C4-2B (cell line): Measurements from ENCODE around the gene ERGIC1.

Experiments
- ZFX ChIP-seq: fragments of 450-650 bp; IDR thresholded peaks from 2 replicates; pipeline ENCODE4 v1.6.1; 2017
- TF ChIP-seq, protein P1 (sequence below): fragments of 450-650 bp; conservative IDR thresholded peaks from 2 replicates; pipeline ENCODE4 v1.5.1; 2017; ENCODE audit warnings: mild to moderate bottlenecking

- TF ChIP-seq, protein P1, sequence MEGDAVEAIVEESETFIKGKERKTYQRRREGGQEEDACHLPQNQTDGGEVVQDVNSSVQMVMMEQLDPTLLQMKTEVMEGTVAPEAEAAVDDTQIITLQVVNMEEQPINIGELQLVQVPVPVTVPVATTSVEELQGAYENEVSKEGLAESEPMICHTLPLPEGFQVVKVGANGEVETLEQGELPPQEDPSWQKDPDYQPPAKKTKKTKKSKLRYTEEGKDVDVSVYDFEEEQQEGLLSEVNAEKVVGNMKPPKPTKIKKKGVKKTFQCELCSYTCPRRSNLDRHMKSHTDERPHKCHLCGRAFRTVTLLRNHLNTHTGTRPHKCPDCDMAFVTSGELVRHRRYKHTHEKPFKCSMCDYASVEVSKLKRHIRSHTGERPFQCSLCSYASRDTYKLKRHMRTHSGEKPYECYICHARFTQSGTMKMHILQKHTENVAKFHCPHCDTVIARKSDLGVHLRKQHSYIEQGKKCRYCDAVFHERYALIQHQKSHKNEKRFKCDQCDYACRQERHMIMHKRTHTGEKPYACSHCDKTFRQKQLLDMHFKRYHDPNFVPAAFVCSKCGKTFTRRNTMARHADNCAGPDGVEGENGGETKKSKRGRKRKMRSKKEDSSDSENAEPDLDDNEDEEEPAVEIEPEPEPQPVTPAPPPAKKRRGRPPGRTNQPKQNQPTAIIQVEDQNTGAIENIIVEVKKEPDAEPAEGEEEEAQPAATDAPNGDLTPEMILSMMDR = no peak
- TF ChIP-seq ZFX = no peak
These were observed 73.6 kb downstream of the ERGIC1 start for GRCh38 chr5:172907657-172908056.
